Transverse colon (tissue), 4 donors: ENCODE measurements around the gene CAPN12.

Experiments used
- EP300 ChIP-seq: sonication (generic); formaldehyde crosslinking; IDR thresholded peaks from one replicate; pipeline ENCODE4 v1.6.1; 2017; ENCODE audit warnings: antibody characterized with exemption, low read depth
- POLR2A ChIP-seq: fragments of 450-650 bp; IDR thresholded peaks from one replicate; pipeline ENCODE4 v1.6.1; 2016; ENCODE audit warnings: antibody characterized with exemption, mild to moderate bottlenecking, moderate library complexity
- POLR2AphosphoS5 ChIP-seq, 3 donors: sonication (generic); formaldehyde crosslinking; IDR thresholded peaks; one replicate each; pipeline ENCODE4 v1.6.1; 2016; ENCODE audit warnings: antibody characterized with exemption in 3 of 3
- TF ChIP-seq, protein P1 (sequence below), 5 experiments: fragments of 200-600 bp in 3 of 5; fragments of 450-650 bp in 2 of 5; sonication (generic) in 3 of 5; IDR thresholded peaks; 1 replicate in 2 of 5; 2 replicates in 3 of 5; pipeline ENCODE4 v1.5.1; 2016 to 2017; ENCODE audit warnings: antibody characterized with exemption in 5 of 5, inconsistent platforms in 3 of 5, mild to moderate bottlenecking in 2 of 5, moderate library complexity in 1 of 5

DNA sequence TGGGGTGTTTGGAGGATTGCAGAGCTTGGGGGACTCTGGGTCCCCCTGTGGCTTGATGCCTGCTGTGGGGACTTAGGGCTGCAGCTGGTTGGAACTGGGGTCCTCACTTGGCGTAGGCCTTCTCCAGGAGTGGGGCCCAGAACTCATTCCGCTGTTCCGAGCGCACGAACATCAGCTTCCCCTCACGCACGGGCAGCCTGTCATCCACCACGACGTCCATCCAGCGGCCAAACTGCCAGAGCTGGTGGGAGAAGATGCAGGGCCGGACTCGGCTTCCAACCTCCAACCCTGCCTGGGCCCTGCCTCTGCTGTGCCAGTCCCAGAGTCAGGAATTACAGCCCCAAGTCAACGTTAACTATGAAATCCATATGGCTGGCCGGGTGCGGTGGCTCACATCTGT is 2.6 kb downstream of the CAPN12 start:
- TF ChIP-seq, protein P1, sequence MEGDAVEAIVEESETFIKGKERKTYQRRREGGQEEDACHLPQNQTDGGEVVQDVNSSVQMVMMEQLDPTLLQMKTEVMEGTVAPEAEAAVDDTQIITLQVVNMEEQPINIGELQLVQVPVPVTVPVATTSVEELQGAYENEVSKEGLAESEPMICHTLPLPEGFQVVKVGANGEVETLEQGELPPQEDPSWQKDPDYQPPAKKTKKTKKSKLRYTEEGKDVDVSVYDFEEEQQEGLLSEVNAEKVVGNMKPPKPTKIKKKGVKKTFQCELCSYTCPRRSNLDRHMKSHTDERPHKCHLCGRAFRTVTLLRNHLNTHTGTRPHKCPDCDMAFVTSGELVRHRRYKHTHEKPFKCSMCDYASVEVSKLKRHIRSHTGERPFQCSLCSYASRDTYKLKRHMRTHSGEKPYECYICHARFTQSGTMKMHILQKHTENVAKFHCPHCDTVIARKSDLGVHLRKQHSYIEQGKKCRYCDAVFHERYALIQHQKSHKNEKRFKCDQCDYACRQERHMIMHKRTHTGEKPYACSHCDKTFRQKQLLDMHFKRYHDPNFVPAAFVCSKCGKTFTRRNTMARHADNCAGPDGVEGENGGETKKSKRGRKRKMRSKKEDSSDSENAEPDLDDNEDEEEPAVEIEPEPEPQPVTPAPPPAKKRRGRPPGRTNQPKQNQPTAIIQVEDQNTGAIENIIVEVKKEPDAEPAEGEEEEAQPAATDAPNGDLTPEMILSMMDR (IDR thresholded peaks at IDR 0.05) = no peak
- no peak for TF ChIP-seq POLR2A
- no peak for TF ChIP-seq POLR2AphosphoS5 (IDR thresholded peaks at IDR 0.05)
- TF ChIP-seq EP300 = no peak
